HG03039 (cell line): ENCODE measurements around the gene NUDT17.

Source experiments
- ATAC-seq: cut with Tn5 transposase; IDR thresholded peaks from one replicate; pipeline ENCODE4 v1.9.1; 2021; ENCODE audit warnings: mild to moderate bottlenecking, moderate library complexity; ENCODE audit not compliant: unreplicated experiment

NUDT17 gene

GRCh38 chr1:145846201-145846612 lies 777 bp downstream of the NUDT17 start:
- no peak for ATAC-seq

DNA sequence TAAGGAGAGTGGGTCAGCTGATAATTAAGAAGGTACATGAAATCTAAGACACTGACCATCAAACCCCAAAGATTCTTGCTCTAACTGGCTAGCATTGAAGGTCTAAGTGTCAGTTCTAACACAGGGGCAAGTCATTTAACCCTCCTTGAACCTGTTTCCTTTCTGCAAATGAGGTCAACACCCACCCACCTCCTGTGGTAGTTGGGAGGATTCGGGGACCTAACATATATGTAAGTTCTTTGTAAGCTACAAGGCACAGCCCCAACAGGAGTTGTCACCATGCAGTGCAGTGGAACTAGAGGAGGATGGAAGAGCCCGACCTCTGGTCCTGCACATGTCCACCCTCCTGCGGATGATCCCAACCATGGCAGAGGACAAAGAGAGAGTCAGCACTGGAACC lies 2.4 kb downstream of the NUDT17 start:
- no peak for ATAC-seq

- no peak for ATAC-seq
These were observed 4.1 kb downstream of the NUDT17 start for GRCh38 chr1:145849356-145850160.

DNA sequence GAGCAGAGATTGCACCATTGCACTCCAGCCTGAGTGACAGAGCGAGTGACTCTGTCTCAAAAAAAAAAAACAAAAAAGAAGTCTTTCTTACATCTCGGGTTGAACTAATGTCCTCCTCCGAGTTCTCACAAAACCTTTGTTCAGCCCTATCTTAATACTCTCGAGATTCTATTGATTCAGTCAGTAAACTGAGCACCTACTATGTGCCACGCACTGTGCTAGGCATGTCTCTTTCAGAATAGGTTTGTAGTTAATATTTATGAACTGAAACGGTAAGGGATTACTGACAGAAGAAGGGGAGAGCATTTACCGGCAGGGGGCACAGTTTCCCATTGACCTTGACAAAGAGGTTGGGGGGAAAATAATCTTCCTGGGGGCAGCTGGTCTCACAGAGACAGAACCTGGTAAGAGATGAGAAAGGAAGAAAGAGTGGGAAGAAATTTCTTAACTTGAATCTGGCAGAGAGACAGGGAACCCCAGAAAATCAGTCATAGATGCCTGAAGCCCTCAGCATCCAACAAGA lies 10.1 kb downstream of the NUDT17 start:
- no peak for ATAC-seq

DNA sequence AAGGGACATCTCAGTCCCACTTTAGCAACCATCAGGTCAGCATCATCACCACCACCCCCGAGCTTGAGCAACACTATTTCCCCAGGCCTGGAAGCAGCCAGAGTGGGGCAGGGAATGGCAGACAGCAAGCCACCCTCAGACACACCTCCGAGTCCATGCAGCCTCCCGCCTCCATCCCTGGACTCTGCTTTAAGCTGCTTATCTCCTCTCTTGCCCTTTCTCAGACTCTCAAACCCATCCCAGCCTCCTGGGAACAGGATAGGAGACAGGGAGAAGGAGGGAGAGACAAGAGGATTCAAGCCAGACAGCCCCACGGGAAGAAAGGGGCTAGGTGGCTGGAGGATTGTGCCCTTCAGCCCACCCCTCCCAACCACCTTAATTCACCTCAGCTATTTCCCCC lies 11.7 kb downstream of the NUDT17 start:
- ATAC-seq, result no peak

DNA sequence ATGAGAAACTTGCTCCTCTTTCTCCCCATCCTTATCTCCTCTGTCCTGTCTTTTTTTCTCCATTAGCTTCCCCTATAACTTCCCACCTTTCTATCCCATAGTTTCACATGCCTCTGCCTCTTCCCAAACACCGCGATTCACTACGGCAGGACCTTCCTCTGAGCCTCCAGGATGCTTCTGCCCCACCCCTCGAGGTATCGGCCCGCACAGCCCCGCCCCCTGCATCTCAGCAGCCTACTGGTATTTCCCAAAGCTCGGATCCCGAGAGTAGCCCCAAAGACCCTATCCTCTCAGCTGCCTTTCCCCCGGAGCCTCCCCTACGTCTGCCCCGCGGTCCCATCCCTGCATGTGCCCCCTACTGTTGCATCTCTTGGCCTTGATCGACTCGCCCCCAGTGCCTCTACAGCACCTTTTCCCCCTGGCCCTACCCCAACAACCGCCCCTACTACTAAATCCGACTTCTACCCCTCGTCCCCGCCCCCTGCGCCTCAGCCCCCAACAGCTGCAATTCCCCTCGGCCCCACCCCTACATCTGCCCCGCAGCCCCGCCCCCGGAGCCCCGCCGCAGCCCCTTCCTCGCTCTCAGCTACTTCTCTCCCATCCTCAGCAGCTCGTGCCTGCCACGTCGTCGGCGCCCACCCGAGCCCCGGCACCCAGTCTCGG lies 12.9 kb downstream of the NUDT17 start:
- peak; percentile 20 for ATAC-seq

DNA sequence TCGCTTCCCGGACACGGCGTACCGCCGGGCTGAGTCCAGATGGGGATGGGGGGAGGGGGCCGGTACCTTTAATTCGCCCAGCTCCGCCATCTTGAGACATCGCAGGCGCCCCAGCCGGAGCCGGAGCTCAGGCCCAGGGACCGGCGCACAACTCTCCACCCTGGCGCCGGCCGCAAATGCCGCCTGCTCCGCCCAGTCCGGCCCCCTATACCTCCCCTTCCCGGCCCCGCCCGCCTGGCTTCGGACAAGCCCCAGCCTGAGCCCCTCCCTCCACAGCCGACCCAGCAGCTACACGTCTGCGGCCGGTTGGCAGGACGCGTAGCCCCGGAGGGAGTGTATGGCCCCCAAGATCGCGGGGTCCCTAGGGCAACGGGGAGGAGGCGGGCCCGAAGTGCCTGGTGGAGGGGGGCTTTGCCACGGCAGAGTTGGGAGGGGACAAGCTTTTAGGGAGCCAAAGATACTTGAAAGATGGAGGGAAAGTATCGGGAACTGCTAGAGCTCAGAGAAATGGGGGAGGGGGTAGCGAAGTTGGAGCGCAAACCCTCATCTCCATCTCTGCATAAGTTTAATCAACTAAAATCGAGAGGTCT lies 13.6 kb downstream of the NUDT17 start, which contains the start of gene PIAS3:
Gene PIAS3, minus strand, starts transcription at position 181 of the 590 bp plus-strand sequence. Its CDS starts 91 bp downstream, at position 90.
- peak; percentile 74 for ATAC-seq

- ATAC-seq, result peak; percentile 65
These were observed 14.1 kb downstream of the NUDT17 start for GRCh38 chr1:145859491-145860023.

- no peak for ATAC-seq
These were observed 18.0 kb downstream of the NUDT17 start for GRCh38 chr1:145863282-145864018.

- no peak for ATAC-seq
These were observed 22.8 kb downstream of the NUDT17 start for GRCh38 chr1:145868232-145868631.

- no peak for ATAC-seq
These were observed 26.8 kb downstream of the NUDT17 start for GRCh38 chr1:145871994-145872924.

- ATAC-seq, result no peak
These were observed 29.2 kb downstream of the NUDT17 start for GRCh38 chr1:145874646-145875045.

GRCh38 chr1:145877923-145878486 lies 32.6 kb downstream of the NUDT17 start:
- no peak for ATAC-seq

DNA sequence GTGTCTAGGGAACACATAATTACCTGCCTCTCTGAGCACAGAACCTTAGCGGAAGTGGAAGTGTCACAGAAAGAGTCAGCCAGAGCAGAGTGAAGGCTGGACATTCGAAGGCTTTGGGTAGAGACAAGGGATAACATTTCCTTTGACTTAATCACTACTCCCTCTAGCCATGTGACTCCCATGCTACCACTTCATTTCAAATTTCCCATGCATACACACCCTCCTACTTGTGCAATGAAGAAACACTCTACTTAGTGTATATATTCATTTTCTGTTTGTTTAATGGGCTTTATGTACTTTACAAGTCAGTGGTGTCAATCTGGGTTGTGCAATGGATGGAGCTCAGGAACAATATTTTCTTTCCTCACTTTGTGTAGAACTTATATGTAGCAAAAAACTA lies 33.3 kb downstream of the NUDT17 start:
- no peak for ATAC-seq

GRCh38 chr1:145879775-145880174 lies 34.3 kb downstream of the NUDT17 start:
- ATAC-seq, result no peak

DNA sequence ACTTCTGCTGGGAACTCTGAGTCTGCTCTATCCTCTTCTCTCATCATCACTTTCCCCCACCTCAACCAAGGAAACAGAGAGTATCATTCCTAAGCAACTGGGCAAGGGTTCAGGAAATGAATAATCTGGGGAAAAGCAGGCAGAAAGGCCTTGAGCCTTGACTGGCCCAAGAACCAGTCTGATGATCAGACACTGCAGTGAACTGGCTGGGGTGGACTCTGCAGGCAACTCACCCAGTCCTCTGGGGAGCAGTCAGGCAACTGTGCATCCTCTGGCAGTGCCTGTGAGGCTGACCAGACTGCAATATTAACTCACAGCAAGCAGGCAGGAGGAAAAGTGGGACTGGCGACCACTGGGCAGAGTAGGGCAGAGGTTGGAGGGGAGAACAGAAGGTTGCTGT lies 39.2 kb downstream of the NUDT17 start:
- ATAC-seq, result no peak

DNA sequence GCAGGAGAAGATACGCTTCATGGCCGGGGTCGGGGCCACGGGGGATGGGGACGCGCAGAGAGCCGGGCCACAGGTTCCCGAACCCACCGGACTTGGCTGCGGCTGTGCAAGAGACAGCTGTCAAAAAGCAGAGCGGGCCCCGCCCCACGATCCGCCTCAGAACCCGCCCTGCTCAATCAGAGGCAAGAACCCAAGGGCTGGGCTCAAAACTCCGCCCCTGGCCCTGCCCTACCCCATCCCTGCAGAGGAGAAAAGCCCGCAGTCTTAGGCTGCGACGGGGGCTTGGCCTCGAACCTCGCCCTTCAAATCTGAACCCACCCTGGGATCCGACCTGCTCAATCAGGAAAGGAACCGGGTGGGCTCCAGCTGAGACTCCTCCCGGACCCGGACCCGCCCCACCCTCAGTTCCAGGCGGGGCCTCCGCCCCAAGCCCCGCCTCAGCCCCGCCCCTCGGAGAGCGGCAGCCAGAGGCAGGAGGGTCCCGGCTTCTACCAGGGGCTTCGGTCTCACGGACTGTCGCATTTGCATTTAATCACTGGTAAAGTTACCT lies 40.4 kb downstream of the NUDT17 start, which contains the start of gene ANKRD35:
Gene ANKRD35, minus strand, starts transcription at position 129 of the 550 bp plus-strand sequence. Its CDS starts 108 bp downstream, at position 21.
- ATAC-seq, result peak; percentile 96

GRCh38 chr1:145886390-145886789 lies 41.0 kb downstream of the NUDT17 start:
- ATAC-seq, result no peak

- ATAC-seq, result no peak
These were observed 41.4 kb downstream of the NUDT17 start for GRCh38 chr1:145886816-145887215.
